Tibial nerve (tissue), 4 donors: ENCODE data around the gene CNOT1. TPM values are rescaled to one million over a fixed set of nuclear protein-coding genes. Genes with fewer than 3 reads are reported as not detected.

ENCODE experiments used
- DNase-seq, 2 donors: peaks; one replicate each; pipeline ENCODE4 v3.0.0-alpha.2; 2019; ENCODE audit warnings: low spot score in 2 of 2
- H3K27ac ChIP-seq, 4 donors: fragments of 200-600 bp; sonication (generic) in 3 of 4; one replicate each; pipeline ENCODE4 v1.5.1; 2017 to 2019; ENCODE audit warnings: mild to moderate bottlenecking in 1 of 4
- H3K27me3 ChIP-seq, 2 donors: fragments of 200-600 bp; sonication (generic) in 1 of 2; one replicate each; pipeline versions ENCODE4 v1.5.1 to v1.6.0; 2017 to 2019
- H3K36me3 ChIP-seq, 3 donors: fragments of 200-600 bp; sonication (generic); one replicate each; pipeline ENCODE4 v1.5.1; 2018 to 2019
- H3K4me1 ChIP-seq, 4 donors: fragments of 200-600 bp; sonication (generic) in 3 of 4; one replicate each; pipeline ENCODE4 v1.5.1; 2017 to 2019
- H3K4me3 ChIP-seq, 4 donors: fragments of 200-600 bp; sonication (generic) in 3 of 4; one replicate each; pipeline ENCODE4 v1.5.1; 2017 to 2019; ENCODE audit warnings: mild to moderate bottlenecking in 1 of 4, moderate library complexity in 1 of 4
- H3K9me3 ChIP-seq, 4 donors: fragments of 200-600 bp; sonication (generic) in 3 of 4; one replicate each; pipeline ENCODE4 v1.5.1; 2017 to 2019
- CTCF ChIP-seq, 5 experiments: fragments of 200-600 bp in 3 of 5; fragments of 450-650 bp in 2 of 5; sonication (generic) in 3 of 5; IDR thresholded peaks; one replicate each; pipeline ENCODE4 v1.5.1; 2016 to 2019; ENCODE audit warnings: antibody characterized with exemption in 5 of 5, mild to moderate bottlenecking in 3 of 5, moderate library complexity in 2 of 5
- EP300 ChIP-seq, 2 donors: sonication (generic); formaldehyde crosslinking; IDR thresholded peaks; one replicate each; pipeline ENCODE4 v1.6.1; 2017; ENCODE audit warnings: antibody characterized with exemption in 2 of 2, mild to moderate bottlenecking in 1 of 2
- POLR2A ChIP-seq, 2 donors: fragments of 450-650 bp; IDR thresholded peaks; one replicate each; pipeline ENCODE4 v1.6.1; 2017; ENCODE audit warnings: antibody characterized with exemption in 2 of 2, mild to moderate bottlenecking in 2 of 2, moderate library complexity in 2 of 2
- WGBS, 2 donors: methylation state at CpG; one replicate each; pipeline ENCODE4 v1.1.5; 2018; 5-methylcytosine and 5-hydroxymethylcytosine counted together
- small RNA-seq: library from RNA; depleted of rRNA; stranded (forward); fragments of <200 nt; gene quantifications from one replicate; pipeline ENCODE3, GENCODE V24; 2016
- total RNA-seq, 4 donors: library from RNA; depleted of rRNA; stranded (reverse); fragments of >200 nt; gene quantifications; one replicate each; pipeline ENCODE4 v1.1.0, GENCODE V29; 2016

The CNOT1 gene
- total RNA-seq, 4 donors from 2014 or later: 80.8 to 122 (median 105) TPM

GRCh38 chr16:58475091-58475619 is 154.5 kb downstream of the CNOT1 start:
- H3K36me3 ChIP-seq: no peaks in the 10 kb centered on the region
- no peaks in the 10 kb centered on the region for H3K4me1 ChIP-seq
- no peaks in the 10 kb centered on the region for H3K9me3 ChIP-seq
- TF ChIP-seq CTCF (IDR thresholded peaks at IDR 0.05) (no peak), POLR2A (IDR thresholded peaks at IDR 0.05) (no peak), EP300 (IDR thresholded peaks at IDR 0.05) (no peak)
- no peak overlapping the region for H3K27ac ChIP-seq
- no peaks in the 10 kb centered on the region for H3K27me3 ChIP-seq
- no peak overlapping the region for H3K4me3 ChIP-seq
- 40 to 42% methylated on average over 4 of the region's 4 CpGs for WGBS, 2 donors
- no peak for DNase-seq

DNA sequence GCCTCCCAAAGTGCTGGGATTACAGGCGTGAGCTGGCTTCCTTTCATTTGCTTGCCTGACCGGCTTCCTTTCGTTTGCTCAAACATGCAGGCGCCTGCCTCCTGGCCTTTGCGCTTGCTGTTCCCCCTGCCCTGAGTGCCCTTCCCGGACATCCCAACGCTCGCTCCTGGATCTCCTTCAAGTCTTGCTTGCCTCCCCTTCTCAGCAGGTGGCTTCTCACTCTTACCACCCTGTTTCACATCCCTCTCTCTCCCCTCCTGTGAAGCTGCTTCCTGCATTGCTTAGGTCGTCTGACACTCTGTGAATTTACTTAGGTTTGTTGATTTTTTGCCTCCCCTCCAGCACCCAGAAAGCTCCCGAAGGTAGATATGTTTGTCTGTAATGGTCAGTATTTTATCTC is 155.3 kb downstream of the CNOT1 start:
- TF ChIP-seq POLR2A (IDR thresholded peaks at IDR 0.05) (no peak), EP300 (IDR thresholded peaks at IDR 0.05) (no peak)
- no peak for DNase-seq
- Histone ChIP-seq H3K27ac (no peak overlapping the region), H3K36me3 (no peaks in the 10 kb centered on the region), H3K9me3 (no peaks in the 10 kb centered on the region), H3K4me3 (no peak overlapping the region), H3K27me3 (peaks cover 0 to under 1% of the 10 kb centered on the region in 2 donors), H3K4me1 (no peaks in the 10 kb centered on the region)
- 73 to 76% methylated on average over 10 of the region's 10 CpGs for WGBS, 2 donors

DNA sequence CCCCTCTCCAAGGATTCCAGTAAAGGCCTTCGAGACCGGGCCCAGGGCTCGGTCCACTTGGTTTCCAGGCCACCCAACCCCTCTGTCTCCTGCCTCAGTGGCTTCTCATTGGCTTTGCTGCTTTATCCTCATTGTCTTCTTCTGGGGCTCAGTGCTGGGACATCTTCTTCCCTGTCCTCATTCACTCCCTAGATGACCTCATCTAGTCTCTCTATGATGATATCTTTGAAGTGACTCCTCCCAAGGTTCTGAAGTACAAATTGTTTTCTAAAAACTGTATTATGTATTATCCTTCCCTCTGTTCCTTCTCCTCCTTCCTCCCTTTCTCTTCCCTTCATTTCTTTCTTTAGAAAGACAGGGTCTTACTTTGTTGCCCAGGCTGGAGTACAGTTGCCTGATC is 156.8 kb downstream of the CNOT1 start:
- H3K27me3 ChIP-seq: peaks cover 0 to 15% of the 10 kb centered on the region in 2 donors
- TF ChIP-seq CTCF (IDR thresholded peaks at IDR 0.05) (no peak), POLR2A (IDR thresholded peaks at IDR 0.05) (no peak), EP300 (IDR thresholded peaks at IDR 0.05) (no peak)
- H3K36me3 ChIP-seq: no peaks in the 10 kb centered on the region
- no peak overlapping the region for H3K4me3 ChIP-seq
- 93 to 97% methylated on average over 3 of the region's 3 CpGs for WGBS, 2 donors
- H3K27ac ChIP-seq: no peak overlapping the region
- H3K4me1 ChIP-seq: no peaks in the 10 kb centered on the region
- H3K9me3 ChIP-seq: no peaks in the 10 kb centered on the region
- DNase-seq: no peak

GRCh38 chr16:58472266-58472665 is 157.4 kb downstream of the CNOT1 start:
- no peak for TF ChIP-seq CTCF (IDR thresholded peaks at IDR 0.05)
- TF ChIP-seq EP300 (IDR thresholded peaks at IDR 0.05): no peak
- no peak for TF ChIP-seq POLR2A (IDR thresholded peaks at IDR 0.05)
- no peak for DNase-seq
- no peak overlapping the region for H3K4me3 ChIP-seq
- H3K27ac ChIP-seq: no peak overlapping the region
- WGBS, 2 donors: 80 to 93% methylated on average over 9 of the region's 9 CpGs
- peaks cover 0 to 19% of the 10 kb centered on the region in 2 donors for H3K27me3 ChIP-seq
- no peaks in the 10 kb centered on the region for H3K36me3 ChIP-seq
- no peaks in the 10 kb centered on the region for H3K9me3 ChIP-seq
- no peaks in the 10 kb centered on the region for H3K4me1 ChIP-seq

- no peaks in the 10 kb centered on the region for H3K36me3 ChIP-seq
- no peak overlapping the region for H3K4me3 ChIP-seq
- peaks cover 0 to 28% of the 10 kb centered on the region in 2 donors for H3K27me3 ChIP-seq
- 47 to 56% methylated on average over 10 of the region's 10 CpGs for WGBS, 2 donors
- no peaks in the 10 kb centered on the region for H3K9me3 ChIP-seq
- H3K27ac ChIP-seq: no peak overlapping the region
- H3K4me1 ChIP-seq: no peaks in the 10 kb centered on the region
- DNase-seq: no peak
- TF ChIP-seq POLR2A (IDR thresholded peaks at IDR 0.05) (no peak), CTCF (IDR thresholded peaks at IDR 0.05) (no peak), EP300 (IDR thresholded peaks at IDR 0.05) (no peak)
These were observed 158.2 kb downstream of the CNOT1 start for GRCh38 chr16:58471209-58471975.

Small RNAs within 50 kb of the gene (small RNA-seq; reads per million reads assigned to genes)
- not detected for gene RNU6-103P
- gene SNORA46: 95.7 reads per million, percentile 95 among the genes with 10 or more reads in this experiment
- not detected for gene SNORA50A

Other genes starting within 250 kb of the CNOT1 start
- 1 to 10 TPM; 1.5 to 5.7 (median 2.7) TPM for gene GINS3, start 237.4 kb downstream of the CNOT1 start, total RNA-seq
- 10 to 100 TPM in 1 of 4 donors, 1 to 10 TPM in 3; 3.9 to 12.6 (median 5.9) TPM for gene NDRG4, start 129.7 kb downstream of the CNOT1 start, total RNA-seq
- gene SETD6, start 114.3 kb downstream of the CNOT1 start, total RNA-seq: 10 to 100 TPM; 41.0 to 82.5 (median 45.2) TPM
- gene SLC38A7, start 54.9 kb upstream of the CNOT1 start, total RNA-seq: 10 to 100 TPM in 3 of 4 donors, 1 to 10 TPM in 1; 9.0 to 34.8 (median 13.2) TPM
- gene GOT2, start 104.5 kb upstream of the CNOT1 start, total RNA-seq: 10 to 100 TPM; 29.7 to 54.2 (median 34.2) TPM